GM21737 (cell line): ENCODE measurements around the gene TMC5.
"Not testable (repeated sequence)": the region's sequence is repeated elsewhere in the genome, so short reads cannot be mapped to it uniquely, and the experiment has no call there.

Source experiments
- ATAC-seq: cut with Tn5 transposase; IDR thresholded peaks from one replicate; pipeline ENCODE4 v1.9.1; 2021; ENCODE audit warnings: mild to moderate bottlenecking, moderate library complexity; ENCODE audit not compliant: unreplicated experiment

Gene TMC5, protein sequence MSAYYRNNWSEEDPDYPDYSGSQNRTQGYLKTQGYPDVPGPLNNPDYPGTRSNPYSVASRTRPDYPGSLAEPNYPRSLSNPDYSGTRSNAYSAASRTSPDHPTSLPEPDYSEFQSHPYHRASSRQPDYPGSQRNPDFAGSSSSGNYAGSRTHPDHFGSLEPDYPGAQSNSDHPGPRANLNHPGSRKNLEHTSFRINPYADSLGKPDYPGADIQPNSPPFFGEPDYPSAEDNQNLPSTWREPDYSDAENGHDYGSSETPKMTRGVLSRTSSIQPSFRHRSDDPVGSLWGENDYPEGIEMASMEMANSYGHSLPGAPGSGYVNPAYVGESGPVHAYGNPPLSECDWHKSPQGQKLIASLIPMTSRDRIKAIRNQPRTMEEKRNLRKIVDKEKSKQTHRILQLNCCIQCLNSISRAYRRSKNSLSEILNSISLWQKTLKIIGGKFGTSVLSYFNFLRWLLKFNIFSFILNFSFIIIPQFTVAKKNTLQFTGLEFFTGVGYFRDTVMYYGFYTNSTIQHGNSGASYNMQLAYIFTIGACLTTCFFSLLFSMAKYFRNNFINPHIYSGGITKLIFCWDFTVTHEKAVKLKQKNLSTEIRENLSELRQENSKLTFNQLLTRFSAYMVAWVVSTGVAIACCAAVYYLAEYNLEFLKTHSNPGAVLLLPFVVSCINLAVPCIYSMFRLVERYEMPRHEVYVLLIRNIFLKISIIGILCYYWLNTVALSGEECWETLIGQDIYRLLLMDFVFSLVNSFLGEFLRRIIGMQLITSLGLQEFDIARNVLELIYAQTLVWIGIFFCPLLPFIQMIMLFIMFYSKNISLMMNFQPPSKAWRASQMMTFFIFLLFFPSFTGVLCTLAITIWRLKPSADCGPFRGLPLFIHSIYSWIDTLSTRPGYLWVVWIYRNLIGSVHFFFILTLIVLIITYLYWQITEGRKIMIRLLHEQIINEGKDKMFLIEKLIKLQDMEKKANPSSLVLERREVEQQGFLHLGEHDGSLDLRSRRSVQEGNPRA

DNA sequence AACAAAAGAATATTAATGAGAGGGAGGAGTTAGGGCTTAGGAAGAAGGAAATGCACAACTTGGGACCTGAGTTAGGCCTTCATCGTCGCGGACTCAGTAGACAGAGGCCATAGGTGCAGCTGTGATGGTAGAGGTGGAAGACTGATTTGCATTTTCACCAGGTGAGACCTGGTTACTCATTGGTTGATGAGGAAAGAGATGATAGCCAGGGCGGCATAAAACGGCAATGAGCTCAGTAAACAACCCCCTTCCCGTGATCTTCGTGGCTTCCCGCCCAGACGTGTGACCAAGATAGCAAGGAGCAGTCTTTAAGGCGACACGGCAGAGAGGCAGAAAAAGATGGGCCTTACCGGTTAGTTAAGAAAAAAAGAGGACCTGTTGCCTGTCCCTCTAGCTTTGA is at the start of gene TMC5:
Gene TMC5, plus strand, starts transcription at position 244 of the 400 bp plus-strand sequence. CDS start 22,156 bp downstream, outside the sequence.
- ATAC-seq, result no peak

DNA sequence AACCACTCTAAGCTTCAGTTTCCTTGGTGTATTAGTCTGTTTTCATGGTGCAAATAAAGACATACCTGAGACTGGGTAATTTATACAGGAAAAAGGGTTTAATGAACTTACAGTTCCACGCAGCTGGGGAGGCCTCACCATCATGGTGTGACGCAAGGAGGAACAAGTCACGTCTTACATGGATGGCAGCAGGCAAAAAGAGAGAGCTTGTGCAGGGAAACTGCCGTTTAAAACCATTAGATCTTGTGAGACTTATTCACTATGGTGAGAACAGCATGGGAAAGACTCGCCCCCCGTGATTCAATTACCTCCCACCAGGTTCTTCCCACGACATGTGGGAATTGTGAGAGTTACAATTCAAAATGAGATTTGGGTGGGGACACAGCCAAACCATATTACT is 45.1 kb upstream of the TMC5 start:
- not testable (repeated sequence) for ATAC-seq

DNA sequence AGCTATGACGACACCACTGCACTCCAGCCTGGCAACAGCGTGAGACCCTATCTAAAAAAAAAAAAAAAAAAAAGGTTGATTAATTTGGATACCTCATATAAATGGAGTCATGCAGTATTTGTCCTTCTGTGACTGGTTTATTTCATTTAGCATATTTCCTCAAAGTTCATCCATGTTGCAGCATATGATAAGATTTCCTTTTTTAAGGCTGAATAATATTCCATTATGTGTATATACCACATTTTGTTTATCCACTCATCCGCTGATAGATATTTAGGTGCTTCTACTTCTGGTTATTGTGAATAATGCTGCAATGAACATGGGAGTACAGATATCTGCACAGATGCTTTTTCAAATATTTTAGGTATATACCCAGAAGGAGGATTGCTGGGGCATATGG is 43.3 kb upstream of the TMC5 start:
- no peak for ATAC-seq

DNA sequence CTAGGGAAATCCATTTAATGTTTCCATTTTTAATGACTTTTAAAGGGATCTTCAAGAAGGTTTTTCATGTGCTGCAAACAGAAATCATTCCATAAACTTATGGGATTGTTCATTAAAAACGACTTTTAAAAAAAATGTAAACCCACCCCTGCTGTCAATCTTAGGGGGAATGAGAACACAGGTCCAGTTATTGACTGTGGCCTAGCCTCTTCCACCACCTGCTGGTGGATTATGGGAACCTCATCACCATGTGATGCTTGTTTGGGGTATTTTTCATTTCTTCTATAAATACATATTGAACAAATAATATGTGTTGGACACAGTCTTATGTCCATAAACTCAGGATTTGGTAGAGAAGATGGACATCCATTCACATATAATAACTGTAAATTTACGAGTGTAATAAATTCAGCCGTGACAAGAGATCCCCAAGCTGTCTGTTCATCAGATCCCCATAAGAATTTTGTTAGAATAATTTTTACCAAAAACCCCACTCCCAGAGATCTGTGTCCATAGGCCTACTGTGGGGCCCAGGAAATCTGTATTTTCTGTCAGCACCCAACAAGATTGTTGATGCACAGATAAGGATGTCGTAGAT is 42.0 kb upstream of the TMC5 start:
- no peak for ATAC-seq

DNA sequence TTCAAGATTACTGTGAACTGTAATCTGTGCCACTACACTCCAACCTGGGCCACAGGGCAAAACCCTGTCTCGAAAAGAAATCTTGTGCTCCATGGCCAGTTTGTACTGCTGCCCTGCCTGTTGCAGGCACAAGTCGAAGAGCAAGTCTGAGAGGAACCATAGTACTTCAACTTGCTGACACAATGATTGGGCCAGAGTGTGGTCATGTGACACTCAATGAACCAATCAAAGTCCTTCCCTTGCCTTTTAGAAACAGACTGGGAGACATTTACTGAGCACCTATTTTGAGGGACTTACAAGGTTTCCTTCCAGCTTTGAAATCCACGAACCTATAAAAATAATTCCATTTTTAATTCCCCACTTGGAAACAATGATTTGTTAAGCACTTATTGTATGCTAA is 39.8 kb upstream of the TMC5 start:
- no peak for ATAC-seq

DNA sequence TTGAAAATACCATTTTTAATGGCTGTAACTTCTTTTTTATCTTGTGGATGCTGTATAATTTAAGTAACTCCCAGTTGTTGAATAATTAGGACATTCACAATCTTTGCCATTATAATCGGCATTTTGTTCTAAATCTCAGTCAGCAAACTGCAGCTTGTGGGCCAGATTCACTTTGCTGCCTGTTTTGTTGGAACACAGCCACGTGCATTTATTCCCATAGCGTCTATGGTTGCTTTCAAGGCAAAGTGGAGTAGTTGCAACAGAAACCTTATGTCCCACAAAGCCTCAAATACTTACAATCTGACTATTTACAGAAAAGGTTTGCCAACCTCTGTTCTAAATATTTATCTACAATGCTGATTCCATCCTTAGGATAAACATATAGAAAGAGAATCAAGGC is 39.2 kb upstream of the TMC5 start:
- no peak for ATAC-seq

DNA sequence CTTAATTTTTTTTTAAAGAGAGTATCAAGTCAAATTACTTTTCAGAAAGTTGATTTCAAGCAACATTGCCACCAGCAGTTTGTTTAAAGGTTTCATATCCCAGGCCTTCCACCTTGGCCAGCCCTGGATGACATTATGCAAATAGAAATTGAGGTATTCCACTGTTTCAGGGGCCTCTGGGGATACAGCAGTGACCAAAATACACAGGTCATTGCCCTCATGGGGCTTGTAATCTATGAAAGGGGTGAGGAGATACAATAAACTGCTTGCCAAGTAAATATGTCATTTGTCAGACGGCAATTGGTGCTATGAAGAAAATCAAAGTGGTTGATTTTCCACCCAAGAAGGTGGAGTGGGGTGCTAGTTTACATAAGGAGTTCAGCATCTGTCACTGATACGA is 37.8 kb upstream of the TMC5 start:
- no peak for ATAC-seq

DNA sequence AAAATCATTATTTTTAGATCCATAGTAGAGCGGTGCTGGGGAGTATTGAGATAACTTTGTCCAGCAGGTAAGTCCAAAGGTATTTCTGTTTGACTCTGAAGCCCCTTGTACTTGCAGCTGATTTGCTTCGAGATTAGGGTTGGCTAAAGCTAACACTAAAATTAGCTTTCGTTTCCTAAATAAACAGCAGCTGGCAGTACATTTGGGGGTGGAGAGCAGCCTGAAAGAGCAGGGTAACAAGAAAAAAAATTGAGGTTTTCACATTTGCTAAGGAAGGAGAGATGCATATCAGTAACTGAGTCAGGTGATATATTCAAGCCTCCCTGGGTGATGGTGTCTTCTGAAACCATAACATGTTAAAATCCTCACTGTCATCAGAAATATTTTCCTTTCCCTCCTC is 37.4 kb upstream of the TMC5 start:
- no peak for ATAC-seq

DNA sequence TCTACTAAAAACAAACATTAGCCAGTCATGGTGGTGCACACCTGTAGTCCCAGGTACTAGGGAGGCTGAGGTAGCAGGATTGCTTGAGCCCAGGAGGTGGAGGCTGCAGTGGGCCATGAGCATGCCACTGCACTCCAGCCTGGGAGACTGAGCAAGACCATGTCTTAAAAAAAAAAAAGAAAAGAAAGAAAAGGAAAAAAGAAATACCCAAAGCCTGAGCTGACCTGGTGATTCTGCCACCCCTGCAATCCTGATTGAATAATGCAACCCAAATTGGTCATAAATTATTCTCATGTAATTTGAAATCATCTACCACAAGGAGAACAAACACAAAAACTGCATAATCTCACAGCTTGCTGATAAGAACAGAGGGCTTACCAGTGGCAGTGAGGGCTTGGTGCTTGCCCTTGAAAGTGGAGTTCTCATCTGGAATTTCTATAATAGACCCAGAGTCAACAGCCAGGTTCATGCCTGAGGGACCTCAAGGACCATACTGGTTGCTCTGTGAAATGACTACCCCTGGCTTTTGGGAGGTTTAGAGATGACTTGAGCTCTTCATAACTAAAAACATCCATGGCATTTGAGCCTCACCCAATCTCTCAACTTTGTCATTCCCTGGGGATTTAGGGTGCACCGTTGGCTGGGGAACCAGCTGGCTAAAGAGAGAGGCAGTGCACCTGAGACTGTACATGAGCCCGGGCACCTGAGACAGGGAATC is 35.4 kb upstream of the TMC5 start:
- ATAC-seq, result no peak

DNA sequence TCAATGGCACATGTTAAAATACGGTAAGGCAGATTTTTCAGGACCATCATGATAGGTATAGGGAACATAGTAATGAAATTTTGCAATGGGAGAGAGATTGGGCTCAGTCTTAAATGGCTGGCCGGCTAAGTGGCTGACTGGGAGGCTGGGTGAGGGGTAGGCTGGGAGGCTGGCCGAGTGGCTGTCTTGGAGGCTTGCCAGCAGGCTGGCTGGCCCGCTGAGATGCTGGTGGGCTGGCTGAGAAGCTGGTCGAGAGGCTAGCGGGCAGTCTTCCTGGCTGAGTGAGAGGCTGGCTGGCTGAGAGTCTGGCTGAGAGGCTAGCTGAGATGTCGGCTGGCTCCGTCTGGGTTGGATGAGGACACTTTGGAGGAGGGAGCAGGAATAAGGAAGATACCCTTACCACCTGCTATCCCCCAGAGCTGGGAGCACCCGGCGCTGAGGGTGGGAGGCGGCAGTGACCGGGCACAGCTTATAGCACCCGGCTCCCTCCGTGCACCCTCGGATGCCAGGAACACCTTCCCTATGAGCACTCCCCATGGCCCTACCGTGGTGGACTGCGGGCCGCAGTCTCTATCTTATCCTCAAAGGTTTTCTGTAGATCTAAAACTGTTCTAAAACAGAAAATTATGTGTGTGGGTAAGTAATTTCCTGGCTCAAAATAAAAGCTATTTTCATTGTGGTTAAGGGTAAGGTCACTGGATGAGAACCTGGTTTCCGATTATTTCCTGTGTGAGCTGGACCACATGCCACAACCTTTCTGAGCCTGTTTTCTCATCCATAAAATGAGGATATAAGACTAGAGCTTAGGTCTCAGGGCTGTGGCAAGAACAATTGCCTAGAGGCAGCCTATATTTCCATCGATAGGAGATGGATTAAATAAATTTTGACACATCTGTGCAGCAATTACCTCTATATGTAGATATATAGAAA is 34.5 kb upstream of the TMC5 start:
- ATAC-seq, result no peak

DNA sequence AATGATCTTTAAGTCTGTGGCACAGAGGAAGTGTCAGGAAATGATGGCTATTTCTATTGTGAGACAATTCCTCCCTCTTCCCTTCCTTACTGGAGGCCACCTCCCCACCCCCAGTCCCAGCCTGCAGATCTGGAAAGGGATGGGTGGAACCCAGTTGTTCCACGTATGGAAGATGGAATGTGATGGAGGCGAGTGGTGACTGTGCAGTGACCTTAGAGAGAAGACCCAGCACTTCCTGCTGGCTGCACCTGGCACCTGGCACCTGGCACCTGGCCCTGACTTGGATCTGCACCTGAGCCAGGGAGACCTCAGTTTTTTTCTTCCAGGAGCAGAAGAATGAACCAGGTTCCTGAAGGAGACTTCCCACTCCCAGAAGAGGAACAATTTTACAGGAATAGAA is 33.0 kb upstream of the TMC5 start:
- ATAC-seq, result no peak

DNA sequence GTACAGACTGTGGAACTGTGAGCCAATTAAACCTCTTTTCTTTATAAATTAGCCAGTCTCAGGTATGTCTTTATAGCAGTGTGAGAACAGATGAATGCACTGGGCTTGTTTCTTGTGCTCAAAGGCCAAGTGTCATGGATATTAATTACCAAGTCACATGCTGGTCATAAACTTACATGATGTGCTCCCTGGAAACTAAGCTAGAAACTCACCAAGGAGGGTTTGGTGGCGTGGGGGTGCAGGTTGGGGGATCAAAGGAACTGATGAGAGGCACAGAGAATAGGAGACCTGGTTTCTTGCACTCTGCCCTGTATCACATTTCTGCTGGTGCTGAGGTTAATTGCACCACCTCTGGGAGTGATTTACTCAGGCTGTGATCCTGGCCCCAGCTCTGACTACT is 31.2 kb upstream of the TMC5 start:
- no peak for ATAC-seq

DNA sequence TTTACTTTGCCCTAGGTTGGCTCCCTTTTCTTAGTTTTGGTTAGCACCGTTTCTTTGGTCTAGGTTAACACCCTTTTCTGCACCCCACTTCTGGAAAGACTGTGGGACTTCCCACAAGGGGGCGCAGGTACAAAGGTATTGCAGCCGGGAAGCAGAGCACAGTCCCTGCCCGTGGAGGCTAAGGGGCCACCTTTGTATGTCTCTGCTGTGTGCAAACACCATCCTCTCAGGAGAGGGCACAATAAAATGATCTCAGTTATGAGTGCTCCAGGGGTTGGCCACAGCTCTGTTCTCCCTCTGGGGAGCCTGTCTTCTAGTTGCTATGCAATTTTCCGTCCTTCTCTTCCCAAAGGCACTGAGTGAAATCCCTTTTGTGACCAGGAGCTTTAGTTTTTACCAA is 28.4 kb upstream of the TMC5 start:
- ATAC-seq, result no peak

DNA sequence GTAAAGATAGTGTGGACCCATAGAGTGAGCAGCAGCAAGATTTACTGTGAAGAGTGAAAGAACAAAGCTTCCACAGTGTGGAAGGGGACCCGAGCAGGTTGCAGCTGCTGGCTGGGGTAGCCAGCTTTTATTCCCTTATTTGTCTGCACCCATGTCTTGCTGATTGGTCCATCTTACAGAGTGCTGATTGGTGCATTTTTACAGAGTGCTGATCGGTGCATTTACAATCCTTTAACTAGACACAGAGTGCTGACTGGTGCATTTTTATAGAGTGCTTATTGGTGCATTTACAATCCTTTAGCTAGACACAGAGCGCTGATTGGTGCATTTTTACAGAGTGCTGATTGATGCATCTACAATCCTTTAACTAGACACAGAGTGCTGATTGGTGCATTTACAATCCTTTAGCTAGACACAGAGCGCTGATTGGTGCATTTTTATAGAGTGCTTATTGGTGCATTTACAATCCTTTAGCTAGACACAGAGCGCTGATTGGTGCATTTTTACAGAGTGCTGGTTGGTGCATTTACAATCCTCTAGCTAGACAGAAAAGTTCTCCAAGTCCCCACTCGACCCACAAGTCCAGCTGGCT is 26.4 kb upstream of the TMC5 start:
- not testable (repeated sequence) for ATAC-seq

DNA sequence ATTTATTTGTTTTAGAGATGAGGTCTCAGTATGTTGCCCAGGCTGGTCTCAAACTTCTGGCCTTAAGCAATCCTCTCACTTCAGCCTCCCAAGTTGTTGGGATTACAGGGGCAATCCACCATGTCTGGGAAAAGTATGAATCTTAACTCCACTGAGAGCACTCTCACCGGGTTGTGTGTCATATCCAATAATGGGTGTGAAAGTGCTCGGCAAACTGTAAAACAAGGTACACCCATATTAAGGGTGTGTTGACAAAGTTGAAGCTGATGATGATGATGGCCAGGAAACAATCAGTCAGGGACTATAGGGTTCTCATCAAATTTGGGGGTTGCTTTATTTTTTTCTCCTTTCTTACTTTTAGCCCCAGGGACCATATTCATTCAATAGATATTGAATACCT is 25.3 kb upstream of the TMC5 start:
- no peak for ATAC-seq

DNA sequence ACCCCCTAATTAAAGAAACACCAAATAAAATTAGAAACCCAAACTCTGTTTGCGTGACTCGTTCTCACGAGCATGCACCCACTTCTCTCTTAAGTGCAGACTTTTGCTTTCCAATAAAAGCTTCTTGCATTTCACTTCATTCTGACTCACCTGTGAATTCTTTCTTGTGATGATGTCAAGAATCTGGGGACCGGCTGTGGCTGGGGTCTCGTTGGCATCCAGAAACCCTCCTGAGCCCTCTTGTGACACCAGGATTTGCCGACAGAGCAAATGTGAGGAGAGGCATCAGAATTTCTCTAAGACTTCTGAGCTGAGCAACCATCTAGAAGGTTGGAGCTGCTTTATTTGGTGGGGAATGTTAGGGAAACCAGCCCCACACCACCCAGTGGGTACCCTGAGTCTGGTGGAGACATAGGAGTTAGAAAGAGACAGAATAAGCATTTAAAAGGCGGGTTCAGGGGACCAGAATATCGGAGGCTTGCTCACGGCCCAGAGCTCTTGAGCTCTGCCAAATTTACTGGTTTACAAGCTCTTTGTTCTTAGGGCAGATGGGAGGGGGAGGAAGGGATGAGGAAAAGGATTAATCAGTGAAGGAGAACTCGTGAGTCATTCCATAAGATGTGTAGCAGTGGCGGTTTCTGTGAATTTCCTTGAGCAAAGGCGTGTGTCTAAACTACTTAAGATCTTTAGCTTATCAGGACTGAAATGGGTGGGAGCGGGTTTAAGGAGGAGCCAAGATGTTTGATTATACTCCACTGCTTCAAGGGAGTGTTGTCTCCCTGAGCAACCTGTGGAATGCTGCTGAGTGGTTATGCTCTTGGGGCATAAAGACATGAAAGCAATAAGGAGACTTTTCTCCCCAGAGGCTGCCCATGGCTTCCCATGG is 24.2 kb upstream of the TMC5 start:
- ATAC-seq, result no peak

DNA sequence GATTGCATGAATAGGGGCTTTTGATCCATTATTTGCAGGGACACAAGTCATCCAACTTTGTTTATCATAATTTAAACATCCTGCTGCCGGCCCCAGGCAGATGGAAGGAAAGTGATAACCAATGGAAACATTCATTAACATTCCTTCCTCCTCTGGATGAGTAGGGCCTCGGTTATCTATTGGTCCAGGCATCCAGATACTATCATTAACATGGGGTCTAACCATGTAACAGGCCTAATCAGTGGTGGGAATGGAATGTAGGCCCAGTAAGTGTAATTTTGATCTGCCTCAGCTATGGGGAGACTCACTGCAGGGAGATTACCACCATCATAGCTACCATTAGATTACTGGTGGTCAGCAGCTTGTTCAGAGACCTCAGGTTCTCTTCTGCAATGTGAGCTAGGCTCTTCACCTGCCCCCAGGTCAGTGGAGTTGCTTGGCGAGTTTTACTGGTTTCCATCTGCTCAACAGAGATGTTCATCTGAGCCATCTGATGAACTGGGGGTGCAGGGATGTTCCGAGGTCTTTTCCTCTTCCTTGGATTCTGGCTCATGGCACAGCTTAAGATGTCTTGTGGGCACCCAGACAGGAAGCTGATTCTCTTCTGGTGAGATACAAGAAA is 21.9 kb upstream of the TMC5 start:
- not testable (repeated sequence) for ATAC-seq

DNA sequence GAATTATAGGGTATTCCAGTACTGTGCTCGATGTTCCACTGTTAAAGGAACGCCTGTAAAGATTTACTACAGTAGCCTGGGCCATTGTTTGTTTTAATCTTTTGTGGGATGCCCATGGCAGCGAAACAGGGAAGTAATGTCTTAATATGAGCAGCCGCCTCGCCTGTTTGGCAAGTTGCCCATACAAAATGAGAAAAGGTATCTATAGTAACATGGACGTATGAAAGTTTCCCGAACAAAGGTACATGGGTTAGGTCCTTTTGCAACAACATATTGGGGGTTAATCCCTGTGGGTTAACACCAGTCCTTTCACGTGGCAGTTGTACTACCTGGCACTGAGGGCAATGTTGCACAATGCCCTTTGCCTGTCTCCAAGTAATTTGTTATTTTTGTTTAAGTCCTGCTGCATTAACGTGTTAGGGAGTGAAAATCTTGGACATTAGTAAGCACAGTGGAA is 21.1 kb upstream of the TMC5 start:
- no peak for ATAC-seq
